SU-DHL-6 (cell line): Measurements from ENCODE around the gene CDKAL1.

Experiments
- H2AFZ ChIP-seq: fragments of 200-600 bp; sonication (generic); 2 replicates; pipeline ENCODE4 v1.6.1; 2014; ENCODE audit warnings: low read depth, mild to moderate bottlenecking, moderate library complexity, mixed read lengths, antibody characterized with exemption, low read length; ENCODE audit not compliant: severe bottlenecking
- H3F3A ChIP-seq: fragments of 200-600 bp; shearing (Covaris generic); 2 replicates; pipeline ENCODE4 v1.6.0; 2016; ENCODE audit warnings: antibody characterized with exemption, mild to moderate bottlenecking; ENCODE audit not compliant: insufficient read depth
- H3K27ac ChIP-seq: fragments of 200-600 bp; sonication (generic); 2 replicates; pipeline ENCODE4 v1.5.1; 2016; ENCODE audit warnings: low read depth, mild to moderate bottlenecking, low read length, moderate library complexity, mixed read lengths
- H3K27me3 ChIP-seq: fragments of 200-600 bp; sonication (generic), shearing (Covaris generic); 2 replicates; pipeline ENCODE4 v1.6.0; 2014; ENCODE audit warnings: mild to moderate bottlenecking, low read length
- H3K36me3 ChIP-seq: fragments of 200-600 bp; sonication (generic); 2 replicates; pipeline ENCODE4 v1.6.1; 2014; ENCODE audit warnings: mild to moderate bottlenecking, low read length, mixed read lengths
- H3K4me2 ChIP-seq: fragments of 300-600, 200-600 bp; shearing (Covaris generic), sonication (generic); 2 replicates; pipeline ENCODE4 v1.6.0; 2014; ENCODE audit warnings: low read length, low read depth, mild to moderate bottlenecking; ENCODE audit not compliant: poor library complexity, severe bottlenecking
- H3K4me3 ChIP-seq: fragments of 200-600 bp; sonication (generic); 2 replicates; pipeline ENCODE4 v1.5.1; 2014; ENCODE audit warnings: antibody characterized with exemption, low read length, mild to moderate bottlenecking, mixed read lengths; ENCODE audit not compliant: insufficient read depth, poor library complexity, severe bottlenecking
- H3K79me2 ChIP-seq: fragments of 200-600 bp; sonication (generic); 2 replicates; pipeline ENCODE4 v1.6.1; 2014; ENCODE audit warnings: mild to moderate bottlenecking, low read length, moderate library complexity; ENCODE audit not compliant: insufficient read depth
- H3K9ac ChIP-seq: fragments of 200-600 bp; sonication (generic); 2 replicates; pipeline ENCODE4 v1.7.0; 2014; ENCODE audit warnings: mild to moderate bottlenecking, low read length
- H3K9me2 ChIP-seq: fragments of 200-600 bp; sonication (generic); replicated peaks from 2 replicates; pipeline ENCODE4 v1.6.1; 2014; ENCODE audit warnings: low read length; ENCODE audit not compliant: insufficient read depth
- H3K9me3 ChIP-seq: fragments of 200-600 bp; sonication (generic); 2 replicates; pipeline ENCODE4 v1.6.1; 2014; ENCODE audit warnings: low read length, mixed read lengths; ENCODE audit not compliant: insufficient read depth
- H4K20me1 ChIP-seq: fragments of 200-600 bp; sonication (generic); 2 replicates; pipeline ENCODE4 v1.6.1; 2014; ENCODE audit warnings: low read depth, mild to moderate bottlenecking, antibody characterized with exemption, low read length, moderate library complexity, mixed read lengths
- EZH2phosphoT487 ChIP-seq: fragments of 200-600 bp; sonication (generic), shearing (Covaris generic); conservative IDR thresholded peaks from 2 replicates; pipeline ENCODE4 v1.6.1; 2018; ENCODE audit warnings: mild to moderate bottlenecking, antibody characterized with exemption, low read length, moderate library complexity, mixed read lengths
- TF ChIP-seq, protein P1 (sequence below): fragments of 200-600 bp; sonication (generic); IDR thresholded peaks from one replicate; pipeline ENCODE4 v1.5.1; 2017; ENCODE audit warnings: antibody characterized with exemption, mild to moderate bottlenecking, low read length, moderate library complexity; ENCODE audit not compliant: insufficient read depth, poor library complexity, severe bottlenecking

Gene CDKAL1

DNA sequence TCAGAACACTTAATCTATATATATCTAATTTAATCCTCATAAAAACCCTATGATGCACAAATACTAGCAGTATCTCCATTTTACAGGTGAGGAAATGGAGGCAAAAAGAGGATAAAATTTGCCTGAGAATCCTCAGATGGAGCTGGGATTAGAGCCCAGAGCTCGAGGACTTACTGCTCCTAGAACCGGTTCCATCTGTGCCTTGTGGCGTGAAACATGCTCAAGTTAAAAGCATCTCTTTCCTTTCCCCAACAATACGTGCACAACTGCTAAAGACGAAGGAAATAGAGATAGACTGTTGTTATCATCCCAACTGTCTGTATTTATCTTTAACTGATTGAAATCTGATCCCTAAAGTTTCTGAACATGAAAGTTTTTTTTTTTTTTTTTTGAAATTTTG, 691.7 kb downstream of the CDKAL1 start:
- Histone ChIP-seq H3K9me2 (no peaks in the 10 kb centered on the region), H3K27me3 (no peaks in the 10 kb centered on the region), H3F3A (no peaks in the 10 kb centered on the region), H3K36me3 (no peaks in the 10 kb centered on the region), H3K9me3 (no peaks in the 10 kb centered on the region), H3K9ac (no peak overlapping the region), H2AFZ (no peak overlapping the region), H4K20me1 (no peaks in the 10 kb centered on the region), H3K4me2 (no peak overlapping the region), H3K27ac (no peak overlapping the region), H3K4me3 (no peak overlapping the region), H3K79me2 (no peaks in the 10 kb centered on the region)
- no peak for TF ChIP-seq EZH2phosphoT487
- TF ChIP-seq, protein P1, sequence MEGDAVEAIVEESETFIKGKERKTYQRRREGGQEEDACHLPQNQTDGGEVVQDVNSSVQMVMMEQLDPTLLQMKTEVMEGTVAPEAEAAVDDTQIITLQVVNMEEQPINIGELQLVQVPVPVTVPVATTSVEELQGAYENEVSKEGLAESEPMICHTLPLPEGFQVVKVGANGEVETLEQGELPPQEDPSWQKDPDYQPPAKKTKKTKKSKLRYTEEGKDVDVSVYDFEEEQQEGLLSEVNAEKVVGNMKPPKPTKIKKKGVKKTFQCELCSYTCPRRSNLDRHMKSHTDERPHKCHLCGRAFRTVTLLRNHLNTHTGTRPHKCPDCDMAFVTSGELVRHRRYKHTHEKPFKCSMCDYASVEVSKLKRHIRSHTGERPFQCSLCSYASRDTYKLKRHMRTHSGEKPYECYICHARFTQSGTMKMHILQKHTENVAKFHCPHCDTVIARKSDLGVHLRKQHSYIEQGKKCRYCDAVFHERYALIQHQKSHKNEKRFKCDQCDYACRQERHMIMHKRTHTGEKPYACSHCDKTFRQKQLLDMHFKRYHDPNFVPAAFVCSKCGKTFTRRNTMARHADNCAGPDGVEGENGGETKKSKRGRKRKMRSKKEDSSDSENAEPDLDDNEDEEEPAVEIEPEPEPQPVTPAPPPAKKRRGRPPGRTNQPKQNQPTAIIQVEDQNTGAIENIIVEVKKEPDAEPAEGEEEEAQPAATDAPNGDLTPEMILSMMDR: no peak

- H3K9ac ChIP-seq: no peak overlapping the region
- no peaks in the 10 kb centered on the region for H4K20me1 ChIP-seq
- H3K36me3 ChIP-seq: no peaks in the 10 kb centered on the region
- no peak overlapping the region for H3K27ac ChIP-seq
- no peaks in the 10 kb centered on the region for H3F3A ChIP-seq
- no peak overlapping the region for H3K4me2 ChIP-seq
- no peaks in the 10 kb centered on the region for H3K79me2 ChIP-seq
- no peak for TF ChIP-seq EZH2phosphoT487
- TF ChIP-seq, protein P1: no peak
- H3K9me2 ChIP-seq: no peaks in the 10 kb centered on the region
- H3K9me3 ChIP-seq: no peaks in the 10 kb centered on the region
- H3K4me3 ChIP-seq: no peak overlapping the region
- H2AFZ ChIP-seq: no peak overlapping the region
- H3K27me3 ChIP-seq: no peaks in the 10 kb centered on the region
These were observed 693.2 kb downstream of the CDKAL1 start for GRCh38 chr6:21227486-21227885.

GRCh38 chr6:21228411-21228810, 694.2 kb downstream of the CDKAL1 start:
- H2AFZ ChIP-seq: no peak overlapping the region
- no peak overlapping the region for H3K4me2 ChIP-seq
- no peak overlapping the region for H3K27ac ChIP-seq
- no peaks in the 10 kb centered on the region for H3K79me2 ChIP-seq
- no peaks in the 10 kb centered on the region for H3K27me3 ChIP-seq
- no peaks in the 10 kb centered on the region for H4K20me1 ChIP-seq
- H3K36me3 ChIP-seq: 0 out of 2 replicates have a peak, but pooled peaks cover 2% of the 10 kb centered on the region
- H3K4me3 ChIP-seq: no peak overlapping the region
- H3K9me3 ChIP-seq: no peaks in the 10 kb centered on the region
- no peak overlapping the region for H3K9ac ChIP-seq
- no peak for TF ChIP-seq EZH2phosphoT487
- TF ChIP-seq, protein P1: no peak
- no peaks in the 10 kb centered on the region for H3F3A ChIP-seq
- H3K9me2 ChIP-seq: no peaks in the 10 kb centered on the region
